ENCODE results near the gene PRR14. TPM values are rescaled to one million over a fixed set of nuclear protein-coding genes. Genes with fewer than 3 reads are reported as not detected.
"Not testable (repeated sequence)": the region's sequence is repeated elsewhere in the genome, so short reads cannot be mapped to it uniquely, and the experiment has no call there.

Gene PRR14
- total RNA-seq, 4 donors from 2014 or later: 45.5 to 107 (median 65.0) TPM

- no peak for DNase-seq
- Histone ChIP-seq H3K4me3 (no peak overlapping the region), H3K27ac (no peak overlapping the region), H3K36me3 (no peaks in the 10 kb centered on the region), H3K27me3 (no peaks in the 10 kb centered on the region), H3K4me1 (peaks cover 0 to 12% (median 0%) of the 10 kb centered on the region in 4 donors), H3K9me3 (no peaks in the 10 kb centered on the region)
- TF ChIP-seq, protein P1, sequence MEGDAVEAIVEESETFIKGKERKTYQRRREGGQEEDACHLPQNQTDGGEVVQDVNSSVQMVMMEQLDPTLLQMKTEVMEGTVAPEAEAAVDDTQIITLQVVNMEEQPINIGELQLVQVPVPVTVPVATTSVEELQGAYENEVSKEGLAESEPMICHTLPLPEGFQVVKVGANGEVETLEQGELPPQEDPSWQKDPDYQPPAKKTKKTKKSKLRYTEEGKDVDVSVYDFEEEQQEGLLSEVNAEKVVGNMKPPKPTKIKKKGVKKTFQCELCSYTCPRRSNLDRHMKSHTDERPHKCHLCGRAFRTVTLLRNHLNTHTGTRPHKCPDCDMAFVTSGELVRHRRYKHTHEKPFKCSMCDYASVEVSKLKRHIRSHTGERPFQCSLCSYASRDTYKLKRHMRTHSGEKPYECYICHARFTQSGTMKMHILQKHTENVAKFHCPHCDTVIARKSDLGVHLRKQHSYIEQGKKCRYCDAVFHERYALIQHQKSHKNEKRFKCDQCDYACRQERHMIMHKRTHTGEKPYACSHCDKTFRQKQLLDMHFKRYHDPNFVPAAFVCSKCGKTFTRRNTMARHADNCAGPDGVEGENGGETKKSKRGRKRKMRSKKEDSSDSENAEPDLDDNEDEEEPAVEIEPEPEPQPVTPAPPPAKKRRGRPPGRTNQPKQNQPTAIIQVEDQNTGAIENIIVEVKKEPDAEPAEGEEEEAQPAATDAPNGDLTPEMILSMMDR (IDR thresholded peaks at IDR 0.05): no peak
- TF ChIP-seq POLR2A (IDR thresholded peaks at IDR 0.05): no peak
Observed at GRCh38 chr16:30692396-30693064, 41.8 kb downstream of the PRR14 start.

DNA sequence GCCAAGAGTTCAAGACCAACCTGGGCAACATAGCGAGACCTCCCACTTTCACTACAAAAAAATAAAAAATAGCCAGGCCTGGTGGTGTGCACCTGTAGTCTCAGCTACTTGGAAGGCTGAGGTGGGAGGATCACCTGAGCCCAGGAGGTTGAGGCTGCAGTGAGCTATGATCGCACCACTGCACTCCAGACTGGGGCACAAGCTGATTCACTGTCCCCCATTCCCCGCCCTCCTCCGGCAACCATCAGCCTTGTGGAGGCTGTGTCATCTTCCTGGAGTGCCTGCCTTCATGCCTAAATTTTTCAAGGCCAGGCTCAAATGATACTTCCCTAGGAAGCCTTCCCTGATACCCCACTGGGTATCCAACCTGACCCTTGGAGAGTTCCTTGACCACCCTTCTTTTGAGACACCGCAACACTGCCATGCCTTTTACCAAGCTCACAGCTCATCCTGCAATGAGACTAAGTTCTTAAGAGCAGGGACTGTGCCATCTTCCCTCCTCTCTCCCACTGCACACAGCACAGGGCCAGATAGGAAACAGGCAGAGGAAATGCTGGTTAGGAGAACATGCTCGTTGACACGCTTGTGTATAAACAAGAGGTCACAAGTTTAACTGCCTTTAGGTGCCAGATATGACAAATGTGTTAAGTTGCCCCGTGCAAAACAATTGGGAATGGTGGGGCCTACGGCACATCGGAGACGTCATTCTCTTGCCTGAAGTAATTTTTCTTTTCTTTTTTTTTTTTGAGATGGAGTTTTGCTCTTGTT, 44.4 kb downstream of the PRR14 start:
- no peaks in the 10 kb centered on the region for H3K27me3 ChIP-seq
- H3K27ac ChIP-seq: no peak overlapping the region
- no peaks in the 10 kb centered on the region for H3K9me3 ChIP-seq
- TF ChIP-seq POLR2A (IDR thresholded peaks at IDR 0.05): no peak
- TF ChIP-seq, protein P1 (IDR thresholded peaks at IDR 0.05): no peak
- no peak overlapping the region for H3K4me3 ChIP-seq
- no peak for DNase-seq
- no peaks in the 10 kb centered on the region for H3K36me3 ChIP-seq
- peaks cover 0 to 21% (median 7%) of the 10 kb centered on the region in 4 donors for H3K4me1 ChIP-seq

DNA sequence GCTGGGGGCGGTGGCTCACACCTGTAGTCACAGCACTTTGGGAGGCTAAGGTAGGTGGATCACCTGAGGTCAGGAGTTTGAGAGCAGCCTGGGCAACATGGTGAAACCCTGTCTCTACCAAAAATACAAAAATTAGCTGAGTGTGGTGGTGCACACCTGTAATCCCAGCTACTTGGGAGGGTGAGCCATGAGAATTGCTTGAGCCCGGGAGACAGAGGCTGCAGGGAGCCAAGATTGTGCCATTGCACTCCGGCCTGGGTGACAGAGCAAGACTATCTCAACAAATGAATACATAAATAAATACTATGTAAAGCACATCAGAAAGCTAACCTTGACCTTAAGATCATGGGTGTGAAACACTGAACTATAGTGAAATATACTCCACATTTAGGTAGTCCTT, 45.9 kb downstream of the PRR14 start:
- not testable (repeated sequence) for DNase-seq, H3K27ac ChIP-seq, H3K27me3 ChIP-seq, H3K9me3 ChIP-seq, H3K4me3 ChIP-seq
- Histone ChIP-seq H3K36me3 (peaks cover 0 to 13% (median 0%) of the 10 kb centered on the region in 3 donors), H3K4me1 (peaks cover 0 to 22% (median 7%) of the 10 kb centered on the region in 4 donors)

DNA sequence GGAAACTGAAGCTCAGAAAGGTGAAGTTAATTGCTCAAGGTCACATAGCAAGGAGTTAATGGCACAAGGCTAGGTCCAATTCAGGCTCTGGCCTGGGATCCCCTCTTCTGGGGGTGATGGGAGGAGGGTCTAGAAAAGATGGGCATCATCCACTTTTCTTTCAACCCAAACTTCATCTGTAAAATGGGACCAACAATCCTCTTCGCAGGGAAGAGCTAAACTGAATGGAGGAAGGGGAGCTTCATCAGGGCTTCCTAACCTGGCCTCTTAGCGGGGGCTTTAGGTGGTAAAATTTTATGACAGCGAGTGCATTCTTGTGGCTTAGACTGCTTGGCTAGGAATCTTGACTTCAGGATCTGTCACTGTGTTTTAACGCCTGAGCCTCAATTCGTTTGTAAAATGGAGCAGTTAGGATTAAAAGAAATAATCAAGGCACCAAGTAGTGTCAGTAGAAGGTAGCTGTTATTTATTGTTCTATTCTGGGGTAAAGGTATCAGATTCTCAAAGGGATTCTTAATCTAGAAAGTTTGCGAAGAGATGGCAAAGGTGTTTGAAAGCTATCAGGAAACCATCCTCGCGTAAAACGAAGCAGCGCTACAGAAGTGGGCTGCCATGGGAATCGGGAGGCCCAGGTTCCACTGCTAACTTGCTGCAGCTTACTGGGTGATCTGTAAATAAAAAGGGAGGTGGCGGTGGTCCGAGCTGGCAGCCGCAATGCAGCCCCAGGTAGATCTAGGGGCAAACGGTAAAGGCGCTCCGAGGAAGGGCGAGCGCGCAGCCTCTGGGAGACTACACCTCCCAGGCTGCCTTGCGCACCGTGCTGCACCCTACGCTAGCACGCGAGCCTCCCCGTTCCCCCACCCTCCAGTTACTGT, 46.7 kb downstream of the PRR14 start:
- peak in 1 of 3 donors; percentile 99 for DNase-seq
- H3K27ac ChIP-seq: peak overlapping the region; percentile 97 to 99 (median 98)
- no peaks in the 10 kb centered on the region for H3K27me3 ChIP-seq
- peaks cover 0 to 21% (median 0%) of the 10 kb centered on the region in 3 donors for H3K36me3 ChIP-seq
- peak overlapping the region; percentile 80 to 95 (median 88) for H3K4me3 ChIP-seq
- peaks cover 0 to 22% (median 7%) of the 10 kb centered on the region in 4 donors for H3K4me1 ChIP-seq
- no peak for TF ChIP-seq POLR2A (IDR thresholded peaks at IDR 0.05)
- TF ChIP-seq, protein P1 (IDR thresholded peaks at IDR 0.05): no peak
- H3K9me3 ChIP-seq: no peaks in the 10 kb centered on the region

- Histone ChIP-seq H3K27ac (peak overlapping the region; percentile 97 to 99 (median 98)), H3K36me3 (peaks cover 0 to 29% (median 0%) of the 10 kb centered on the region in 3 donors), H3K27me3 (no peaks in the 10 kb centered on the region), H3K4me1 (peaks cover 0 to 22% (median 7%) of the 10 kb centered on the region in 4 donors), H3K4me3 (peak overlapping the region; percentile 80 to 95 (median 88)), H3K9me3 (no peaks in the 10 kb centered on the region)
- DNase-seq: peak; percentile 92 to 99 (median 99)
- TF ChIP-seq, protein P1 (IDR thresholded peaks at IDR 0.05): peak in 1 of 6 experiments; percentile 30
- TF ChIP-seq POLR2A (IDR thresholded peaks at IDR 0.05): peak; percentile 83 to 88
Observed at GRCh38 chr16:30698139-30698815, 47.5 kb downstream of the PRR14 start.

Measured in Peyer's patch (tissue), 4 donors.